ENCODE data around the gene DIDO1.

DNA sequence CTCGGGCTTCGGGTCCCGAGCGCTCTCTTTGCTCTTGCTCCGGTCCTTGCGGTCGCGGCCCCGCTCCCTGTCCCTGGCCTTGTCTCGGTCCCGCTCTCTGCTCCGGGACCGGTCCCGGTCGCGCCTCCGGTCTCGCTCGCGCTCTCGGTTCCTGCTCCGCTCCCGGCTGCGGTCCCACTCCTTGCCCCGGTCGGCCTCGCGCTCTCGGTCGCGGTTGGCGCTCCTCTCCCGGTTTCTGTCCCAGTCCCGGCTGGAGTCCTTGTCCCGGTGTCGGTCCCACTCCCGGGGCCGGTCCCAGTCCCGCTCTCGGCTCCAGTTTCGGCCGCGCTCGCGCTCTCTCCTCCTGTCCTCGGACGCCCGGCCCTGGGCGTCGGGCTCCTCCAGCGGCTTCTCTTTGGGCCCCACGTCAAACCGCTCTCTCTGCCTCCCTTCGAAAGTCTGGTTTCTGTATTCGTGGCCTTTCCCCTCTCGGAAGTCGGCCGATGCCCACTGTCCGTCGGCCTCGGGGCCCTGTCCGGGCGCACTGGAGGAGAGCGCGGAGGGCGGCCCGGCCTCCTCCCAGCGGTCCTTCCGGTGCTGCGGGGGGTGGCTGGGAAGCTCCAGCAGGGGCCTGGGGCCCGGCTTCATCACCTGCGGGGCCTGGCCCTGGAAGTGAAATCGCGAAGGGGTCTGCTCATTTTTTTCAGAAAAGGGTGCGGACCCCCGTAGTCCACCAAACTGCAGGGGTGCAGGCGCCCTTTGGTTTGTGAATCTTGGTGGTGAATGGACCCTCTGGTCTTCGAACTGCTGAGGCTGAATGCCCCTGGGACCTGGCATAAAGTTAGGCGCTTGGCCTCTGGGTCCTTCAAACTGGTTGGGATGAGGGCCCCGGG lies 46.8 kb downstream of the DIDO1 start:
- TF ChIP-seq, protein P1, sequence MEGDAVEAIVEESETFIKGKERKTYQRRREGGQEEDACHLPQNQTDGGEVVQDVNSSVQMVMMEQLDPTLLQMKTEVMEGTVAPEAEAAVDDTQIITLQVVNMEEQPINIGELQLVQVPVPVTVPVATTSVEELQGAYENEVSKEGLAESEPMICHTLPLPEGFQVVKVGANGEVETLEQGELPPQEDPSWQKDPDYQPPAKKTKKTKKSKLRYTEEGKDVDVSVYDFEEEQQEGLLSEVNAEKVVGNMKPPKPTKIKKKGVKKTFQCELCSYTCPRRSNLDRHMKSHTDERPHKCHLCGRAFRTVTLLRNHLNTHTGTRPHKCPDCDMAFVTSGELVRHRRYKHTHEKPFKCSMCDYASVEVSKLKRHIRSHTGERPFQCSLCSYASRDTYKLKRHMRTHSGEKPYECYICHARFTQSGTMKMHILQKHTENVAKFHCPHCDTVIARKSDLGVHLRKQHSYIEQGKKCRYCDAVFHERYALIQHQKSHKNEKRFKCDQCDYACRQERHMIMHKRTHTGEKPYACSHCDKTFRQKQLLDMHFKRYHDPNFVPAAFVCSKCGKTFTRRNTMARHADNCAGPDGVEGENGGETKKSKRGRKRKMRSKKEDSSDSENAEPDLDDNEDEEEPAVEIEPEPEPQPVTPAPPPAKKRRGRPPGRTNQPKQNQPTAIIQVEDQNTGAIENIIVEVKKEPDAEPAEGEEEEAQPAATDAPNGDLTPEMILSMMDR (IDR thresholded peaks at IDR 0.05; ENCODE audit: low read depth, low read length), result no peak
- TF ChIP-seq EZH2phosphoT487 (IDR thresholded peaks at IDR 0.05; ENCODE audit: low read depth), result no peak
